Esophagus squamous epithelium (tissue), 5 donors: ENCODE results near the gene ERP29. TPM values are rescaled to one million over a fixed set of nuclear protein-coding genes. Genes with fewer than 3 reads are reported as not detected.
"Not testable (repeated sequence)": the region's sequence is repeated elsewhere in the genome, so short reads cannot be mapped to it uniquely, and the experiment has no call there.

Experiments
- DNase-seq: peaks from one replicate; lab custom pipeline; 2025; lab: John Stamatoyannopoulos, UW
- H3K27ac ChIP-seq, 4 donors: fragments of 200-600 bp; sonication (generic); one replicate each; pipeline ENCODE4 v1.5.1; 2016 to 2019; ENCODE audit warnings: mild to moderate bottlenecking in 1 of 4
- H3K27me3 ChIP-seq, 4 donors: fragments of 200-600 bp; sonication (generic); 1 replicate in 3 of 4; 2 replicates in 1 of 4; pipeline versions ENCODE4 v1.5.1 to v1.6.0; 2017 to 2021; ENCODE audit warnings: antibody characterized with exemption in 1 of 4
- H3K36me3 ChIP-seq, 3 donors: fragments of 200-600 bp; sonication (generic); one replicate each; pipeline ENCODE4 v1.5.1; 2016 to 2019
- H3K4me1 ChIP-seq, 3 donors: fragments of 200-600 bp; sonication (generic); one replicate each; pipeline ENCODE4 v1.5.1; 2017 to 2019
- H3K4me3 ChIP-seq, 4 donors: fragments of 200-600 bp; sonication (generic); 1 replicate in 3 of 4; 2 replicates in 1 of 4; pipeline ENCODE4 v1.5.1; 2016 to 2019; ENCODE audit warnings: mild to moderate bottlenecking in 2 of 4, moderate library complexity in 1 of 4
- H3K9me3 ChIP-seq, 3 donors: fragments of 200-600 bp; sonication (generic); one replicate each; pipeline ENCODE4 v1.5.1; 2016 to 2019
- POLR2A ChIP-seq, 4 donors: fragments of 450-650 bp; IDR thresholded peaks; one replicate each; pipeline ENCODE4 v1.6.1; 2017; ENCODE audit warnings: antibody characterized with exemption in 4 of 4, mild to moderate bottlenecking in 4 of 4, moderate library complexity in 3 of 4
- WGBS, 2 donors: methylation state at CpG; one replicate each; pipeline ENCODE4 v1.1.5; 2018; 5-methylcytosine and 5-hydroxymethylcytosine counted together
- intact Hi-C: fragments of 100-400 bp; cut with DNase I; formaldehyde crosslinking; loops from one replicate; pipeline ENCODE4 v1.15.0; 2022
- total RNA-seq, 4 donors: library from RNA; depleted of rRNA; stranded (reverse); fragments of >200 nt; gene quantifications; one replicate each; pipeline ENCODE4 v1.1.0, GENCODE V29; 2016
- TF ChIP-seq, protein P1 (sequence below), 6 experiments: fragments of 450-650 bp in 4 of 6; fragments of 200-600 bp in 2 of 6; sonication (generic) in 2 of 6; IDR thresholded peaks; one replicate each; pipeline ENCODE4 v1.5.1; 2016 to 2019; ENCODE audit warnings: antibody characterized with exemption in 6 of 6, mild to moderate bottlenecking in 4 of 6, moderate library complexity in 4 of 6
- donor health status: DM: yes; HTN: yes; CAD: no.

The ERP29 gene
- total RNA-seq, 4 donors from 2014 or later = 35.3 to 61.4 (median 44.2) TPM

DNA sequence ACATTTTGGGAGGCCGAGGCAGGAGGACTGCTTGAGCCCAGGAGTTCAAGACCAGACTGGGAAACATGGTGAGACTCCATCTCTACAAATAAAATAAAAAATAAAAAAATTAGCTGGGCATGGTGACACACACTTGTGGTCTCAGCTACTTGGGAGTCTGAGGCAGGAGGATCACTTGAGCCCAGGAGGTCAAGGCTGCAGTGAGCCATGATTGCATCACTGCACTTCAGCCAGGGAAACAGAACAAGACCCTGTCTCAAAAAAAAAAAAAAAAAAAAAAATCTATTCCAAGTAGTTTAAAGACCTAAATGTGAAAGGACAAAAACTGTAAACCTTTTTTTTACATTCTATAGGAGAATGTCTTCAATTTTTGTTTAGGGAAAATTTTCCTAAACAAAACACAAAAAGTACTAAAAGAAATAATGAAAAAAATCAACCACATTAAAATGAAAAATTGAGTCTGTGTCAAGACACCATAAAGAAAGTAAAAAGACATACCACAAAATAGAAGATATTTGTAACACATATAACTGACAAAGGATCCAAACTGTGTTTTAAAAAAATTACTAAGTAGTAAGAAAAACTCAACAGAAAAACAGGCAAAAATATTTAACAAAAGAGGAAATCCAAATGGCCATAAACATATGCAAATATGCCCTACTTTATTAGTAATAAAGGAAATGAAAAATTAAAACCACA, 17.3 kb upstream of the ERP29 start:
- H3K4me3 ChIP-seq = no peak overlapping the region
- 100% methylated on average over 1 of the region's 1 CpG for WGBS, 2 donors
- intact Hi-C loops = no loop called here
- H3K9me3 ChIP-seq = no peaks in the 10 kb centered on the region
- no peaks in the 10 kb centered on the region for H3K27me3 ChIP-seq
- peaks cover 0 to 8% (median 0%) of the 10 kb centered on the region in 3 donors for H3K36me3 ChIP-seq
- TF ChIP-seq, protein P1, sequence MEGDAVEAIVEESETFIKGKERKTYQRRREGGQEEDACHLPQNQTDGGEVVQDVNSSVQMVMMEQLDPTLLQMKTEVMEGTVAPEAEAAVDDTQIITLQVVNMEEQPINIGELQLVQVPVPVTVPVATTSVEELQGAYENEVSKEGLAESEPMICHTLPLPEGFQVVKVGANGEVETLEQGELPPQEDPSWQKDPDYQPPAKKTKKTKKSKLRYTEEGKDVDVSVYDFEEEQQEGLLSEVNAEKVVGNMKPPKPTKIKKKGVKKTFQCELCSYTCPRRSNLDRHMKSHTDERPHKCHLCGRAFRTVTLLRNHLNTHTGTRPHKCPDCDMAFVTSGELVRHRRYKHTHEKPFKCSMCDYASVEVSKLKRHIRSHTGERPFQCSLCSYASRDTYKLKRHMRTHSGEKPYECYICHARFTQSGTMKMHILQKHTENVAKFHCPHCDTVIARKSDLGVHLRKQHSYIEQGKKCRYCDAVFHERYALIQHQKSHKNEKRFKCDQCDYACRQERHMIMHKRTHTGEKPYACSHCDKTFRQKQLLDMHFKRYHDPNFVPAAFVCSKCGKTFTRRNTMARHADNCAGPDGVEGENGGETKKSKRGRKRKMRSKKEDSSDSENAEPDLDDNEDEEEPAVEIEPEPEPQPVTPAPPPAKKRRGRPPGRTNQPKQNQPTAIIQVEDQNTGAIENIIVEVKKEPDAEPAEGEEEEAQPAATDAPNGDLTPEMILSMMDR (IDR thresholded peaks at IDR 0.05) = no peak
- no peak for TF ChIP-seq POLR2A (IDR thresholded peaks at IDR 0.05)
- peaks cover 0 to 36% (median 8%) of the 10 kb centered on the region in 3 donors for H3K4me1 ChIP-seq
- H3K27ac ChIP-seq = no peak overlapping the region
- DNase-seq = no peak

DNA sequence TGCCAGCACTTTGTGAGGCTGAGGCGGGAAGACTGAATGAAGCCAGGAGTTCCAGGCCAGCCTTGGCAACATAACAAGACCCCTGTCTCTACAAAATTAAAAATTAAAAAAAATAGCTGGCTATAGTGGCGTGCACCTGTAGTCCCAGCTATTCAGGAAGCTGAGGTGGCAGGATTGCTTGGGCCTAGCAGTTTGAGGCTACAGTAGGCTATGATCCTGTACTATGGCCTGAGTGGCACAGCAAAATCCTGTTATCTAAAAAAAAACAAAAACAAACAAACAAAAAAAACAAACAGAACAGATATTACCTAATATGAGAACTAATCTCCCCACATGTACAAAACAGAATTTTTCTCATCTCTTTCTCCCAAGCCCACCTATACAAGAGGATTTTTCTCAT, 15.9 kb upstream of the ERP29 start:
- peaks cover 0 to 14% (median 0%) of the 10 kb centered on the region in 3 donors for H3K36me3 ChIP-seq
- H3K27me3 ChIP-seq = no peaks in the 10 kb centered on the region
- H3K9me3 ChIP-seq = no peaks in the 10 kb centered on the region
- peaks cover 0 to 36% (median 8%) of the 10 kb centered on the region in 3 donors for H3K4me1 ChIP-seq
- intact Hi-C loops = no loop called here
- no peak overlapping the region for H3K27ac ChIP-seq
- 93 to 100% methylated on average over 2 of the region's 2 CpGs for WGBS, 2 donors
- DNase-seq = no peak
- H3K4me3 ChIP-seq = no peak overlapping the region
- TF ChIP-seq, protein P1 (IDR thresholded peaks at IDR 0.05) = no peak
- no peak for TF ChIP-seq POLR2A (IDR thresholded peaks at IDR 0.05)

DNA sequence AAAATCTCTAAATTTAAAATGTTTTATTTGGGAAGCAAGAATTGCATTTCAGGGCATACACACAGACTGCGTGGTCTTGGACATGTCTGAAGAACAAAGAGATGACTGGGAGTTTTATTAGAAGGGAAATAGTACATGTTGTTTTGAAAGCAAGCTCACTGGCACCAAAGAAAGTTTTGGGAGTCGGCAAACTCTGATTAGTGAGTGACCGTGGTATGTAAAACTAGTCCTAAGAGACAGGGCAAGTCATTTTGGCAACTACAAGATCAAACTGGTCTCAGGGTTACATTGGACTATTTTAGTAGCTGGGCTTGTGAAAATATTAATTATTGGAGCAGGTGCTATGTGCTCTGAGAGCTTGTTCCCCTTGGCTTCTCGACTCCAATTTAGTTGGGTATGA, 15.2 kb upstream of the ERP29 start:
- 87 to 89% methylated on average over 4 of the region's 4 CpGs for WGBS, 2 donors
- peaks cover 0 to 36% (median 8%) of the 10 kb centered on the region in 3 donors for H3K4me1 ChIP-seq
- DNase-seq = no peak
- H3K27me3 ChIP-seq = no peaks in the 10 kb centered on the region
- no peaks in the 10 kb centered on the region for H3K9me3 ChIP-seq
- TF ChIP-seq, protein P1 (IDR thresholded peaks at IDR 0.05) = no peak
- no peak for TF ChIP-seq POLR2A (IDR thresholded peaks at IDR 0.05)
- H3K36me3 ChIP-seq = peaks cover 0 to 15% (median 0%) of the 10 kb centered on the region in 3 donors
- H3K27ac ChIP-seq = no peak overlapping the region
- intact Hi-C loops = no loop called here
- H3K4me3 ChIP-seq = no peak overlapping the region

DNA sequence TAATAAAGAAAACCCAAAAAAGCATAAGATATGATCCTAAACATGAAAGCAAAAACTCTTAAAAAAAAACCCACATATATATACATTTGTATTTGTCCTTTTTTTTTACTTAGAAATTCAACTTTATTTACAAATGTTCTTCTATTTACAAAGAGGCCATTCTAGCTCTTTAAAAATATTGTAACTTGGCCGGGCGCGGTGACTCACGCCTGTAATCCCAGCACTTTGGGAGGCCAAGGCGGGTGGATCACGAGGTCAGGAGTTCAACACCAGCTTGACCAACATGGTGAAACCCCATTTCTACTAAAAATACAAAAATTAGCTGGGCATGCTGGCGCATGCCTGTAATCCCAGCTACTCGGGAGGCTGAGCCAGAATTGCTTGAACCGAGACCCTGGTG, 14.1 kb upstream of the ERP29 start:
- Histone ChIP-seq H3K36me3 (peaks cover 0 to 15% (median 0%) of the 10 kb centered on the region in 3 donors), H3K4me1 (peaks cover 0 to 25% (median 8%) of the 10 kb centered on the region in 3 donors)
- intact Hi-C loops, H3K27ac ChIP-seq, H3K9me3 ChIP-seq, DNase-seq, H3K4me3 ChIP-seq, H3K27me3 ChIP-seq: not testable (repeated sequence)
- 73 to 79% methylated on average over 9 of the region's 9 CpGs for WGBS, 2 donors

DNA sequence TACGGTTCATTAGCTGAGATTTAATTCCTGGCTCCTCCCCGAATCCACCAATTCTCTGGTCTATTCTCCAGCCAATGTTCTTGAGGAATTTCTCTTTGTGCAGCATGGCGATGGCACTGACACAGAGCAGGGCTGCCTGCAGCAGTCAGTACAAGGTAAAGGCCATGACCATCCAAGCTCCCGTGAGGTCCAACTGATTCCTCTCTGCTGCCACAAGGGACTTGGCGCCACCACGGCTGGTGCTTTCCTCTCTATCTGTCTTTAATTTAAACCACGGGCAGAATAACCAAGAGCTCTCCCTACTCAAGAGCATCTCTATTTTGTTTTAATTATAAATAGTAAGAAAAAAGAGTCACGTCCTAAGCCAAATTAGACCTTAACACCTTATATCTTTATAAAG, 12.4 kb upstream of the ERP29 start:
- WGBS, 2 donors = 84 to 92% methylated on average over 6 to 8 of the region's 8 CpGs
- no peaks in the 10 kb centered on the region for H3K27me3 ChIP-seq
- peaks cover 0 to 21% (median 0%) of the 10 kb centered on the region in 3 donors for H3K4me1 ChIP-seq
- no peak overlapping the region for H3K27ac ChIP-seq
- TF ChIP-seq, protein P1 (IDR thresholded peaks at IDR 0.05) = no peak
- no peak for TF ChIP-seq POLR2A (IDR thresholded peaks at IDR 0.05)
- peaks cover 0 to 15% (median 0%) of the 10 kb centered on the region in 3 donors for H3K36me3 ChIP-seq
- intact Hi-C loops = no loop called here
- DNase-seq = no peak
- H3K4me3 ChIP-seq = no peak overlapping the region
- no peaks in the 10 kb centered on the region for H3K9me3 ChIP-seq
